Measurements from ENCODE around the gene IL3RA.

Gene IL3RA

GRCh38 chrX:1392376-1393068 lies 55.9 kb downstream of the IL3RA start:
- H3K4me3 ChIP-seq (ENCODE audit: low read depth, low read length, poor library complexity, severe bottlenecking) = peak overlapping the region; percentile 98
- peak overlapping the region; percentile 77 for H3K27ac ChIP-seq (ENCODE audit: low read depth, low read length, poor library complexity, severe bottlenecking)
- H3K4me2 ChIP-seq (ENCODE audit: low read length) = peak overlapping the region; percentile 82
- H3K79me2 ChIP-seq (ENCODE audit: insufficient read depth, low read length) = peaks cover 32% of the 10 kb centered on the region
- peaks cover 38% of the 10 kb centered on the region for H3K4me1 ChIP-seq (ENCODE audit: insufficient read depth, low read length, severe bottlenecking)
- no peak overlapping the region for H2AFZ ChIP-seq (ENCODE audit: low read length)
- no peaks in the 10 kb centered on the region for H3K9me2 ChIP-seq (ENCODE audit: low read depth, low read length)
- H3F3A ChIP-seq (ENCODE audit: insufficient read depth, low read length) = no peaks in the 10 kb centered on the region
- H3K9ac ChIP-seq (ENCODE audit: low read length) = peak overlapping the region; percentile 95
- TF ChIP-seq EZH2 (IDR thresholded peaks at IDR 0.05; ENCODE audit: borderline replicate concordance, low read length) (no peak), CTCF (IDR thresholded peaks at IDR 0.05; ENCODE audit: low read length) (no peak)
- H3K36me3 ChIP-seq (ENCODE audit: insufficient read depth, low read length) = peaks cover 73% of the 10 kb centered on the region
- H3K27me3 ChIP-seq (ENCODE audit: insufficient read depth, low read length) = no peaks in the 10 kb centered on the region
- no peaks in the 10 kb centered on the region for H4K20me1 ChIP-seq (ENCODE audit: insufficient read depth, low read length)
- no peaks in the 10 kb centered on the region for H3K9me3 ChIP-seq (ENCODE audit: low read length)

- Histone ChIP-seq H3K27ac (ENCODE audit: low read depth, low read length, poor library complexity, severe bottlenecking) (no peak overlapping the region), H3K27me3 (ENCODE audit: insufficient read depth, low read length) (no peaks in the 10 kb centered on the region), H2AFZ (ENCODE audit: low read length) (no peak overlapping the region), H3K79me2 (ENCODE audit: insufficient read depth, low read length) (peaks cover 32% of the 10 kb centered on the region), H3K4me1 (ENCODE audit: insufficient read depth, low read length, severe bottlenecking) (peaks cover 38% of the 10 kb centered on the region), H3K9me2 (ENCODE audit: low read depth, low read length) (no peaks in the 10 kb centered on the region), H4K20me1 (ENCODE audit: insufficient read depth, low read length) (no peaks in the 10 kb centered on the region), H3K9ac (ENCODE audit: low read length) (no peak overlapping the region; the same call in 1 of the 2 replicates), H3K4me3 (ENCODE audit: low read depth, low read length, poor library complexity, severe bottlenecking) (peak overlapping the region; percentile 98), H3F3A (ENCODE audit: insufficient read depth, low read length) (no peaks in the 10 kb centered on the region), H3K4me2 (ENCODE audit: low read length) (peak overlapping the region; percentile 82; the same call in 1 of the 2 replicates), H3K9me3 (ENCODE audit: low read length) (no peaks in the 10 kb centered on the region), H3K36me3 (ENCODE audit: insufficient read depth, low read length) (peaks cover 71% of the 10 kb centered on the region)
- no peak for TF ChIP-seq CTCF (IDR thresholded peaks at IDR 0.05; ENCODE audit: low read length)
- no peak for TF ChIP-seq EZH2 (IDR thresholded peaks at IDR 0.05; ENCODE audit: borderline replicate concordance, low read length)
Observed at GRCh38 chrX:1393871-1394615, 57.5 kb downstream of the IL3RA start.

- Histone ChIP-seq H3K4me2 (ENCODE audit: low read length) (no peak overlapping the region), H3K27ac (ENCODE audit: low read depth, low read length, poor library complexity, severe bottlenecking) (no peak overlapping the region), H3K9me2 (ENCODE audit: low read depth, low read length) (no peaks in the 10 kb centered on the region), H3F3A (ENCODE audit: insufficient read depth, low read length) (no peaks in the 10 kb centered on the region), H3K27me3 (ENCODE audit: insufficient read depth, low read length) (no peaks in the 10 kb centered on the region), H3K4me3 (ENCODE audit: low read depth, low read length, poor library complexity, severe bottlenecking) (no peak overlapping the region), H2AFZ (ENCODE audit: low read length) (no peak overlapping the region), H3K36me3 (ENCODE audit: insufficient read depth, low read length) (peaks cover 71% of the 10 kb centered on the region), H3K4me1 (ENCODE audit: insufficient read depth, low read length, severe bottlenecking) (peaks cover 38% of the 10 kb centered on the region), H4K20me1 (ENCODE audit: insufficient read depth, low read length) (no peaks in the 10 kb centered on the region), H3K79me2 (ENCODE audit: insufficient read depth, low read length) (peaks cover 31% of the 10 kb centered on the region), H3K9me3 (ENCODE audit: low read length) (no peaks in the 10 kb centered on the region), H3K9ac (ENCODE audit: low read length) (no peak overlapping the region; the same call in 1 of the 2 replicates)
- TF ChIP-seq EZH2 (IDR thresholded peaks at IDR 0.05; ENCODE audit: borderline replicate concordance, low read length) (no peak), CTCF (IDR thresholded peaks at IDR 0.05; ENCODE audit: low read length) (no peak)
Observed at GRCh38 chrX:1394731-1395501, 58.3 kb downstream of the IL3RA start.
